Left ventricle myocardium superior (tissue), 1 donor: ENCODE measurements around the gene MMP25. TPM values are rescaled to one million over a fixed set of nuclear protein-coding genes. Genes with fewer than 3 reads are reported as not detected.
"Not testable (repeated sequence)": the region's sequence is repeated elsewhere in the genome, so short reads cannot be mapped to it uniquely, and the experiment has no call there.

Experiments
- ATAC-seq: fragments of 200-7000 bp; cut with Tn5 transposase; one replicate; pipeline ENCODE4 v1.9.1; 2020; ENCODE audit warnings: mild to moderate bottlenecking, moderate library complexity
- DNase-seq: peaks from one replicate; pipeline ENCODE4 v3.0.0-alpha.2; 2020
- intact Hi-C: fragments of 100-400 bp; cut with micrococcal nuclease; formaldehyde crosslinking; loops from one replicate; pipeline ENCODE4 v1.11.0; 2022
- total RNA-seq: library from RNA; stranded (reverse); fragmentation: NEBNext Ultra II Directional; extraction: Animal tissue kit (Norgen Biotek cat#: 25700); gene quantifications from one replicate; pipeline ENCODE4 v1.2.1, GENCODE V29; 2021
- donor health status: DM: no; HTN: yes; CAD: no; lungs with severe emphysema.

MMP25 gene
- total RNA-seq, 1 donor from 2014 or later, result 2.8 TPM

- ATAC-seq, result peak; percentile 35
- intact Hi-C loops, result no loop called here
- DNase-seq, result no peak
Measured at GRCh38 chr16:3065742-3066439, 19.5 kb downstream of the MMP25 start.

GRCh38 chr16:3066440-3066748 is 20.0 kb downstream of the MMP25 start:
- intact Hi-C loops, result no loop called here
- DNase-seq, result no peak
- ATAC-seq, result no peak

- ATAC-seq (no peak), DNase-seq (no peak)
- intact Hi-C loops, result no loop called here
Measured at GRCh38 chr16:3068487-3068886, 22.1 kb downstream of the MMP25 start.

GRCh38 chr16:3069146-3069545 is 22.8 kb downstream of the MMP25 start:
- intact Hi-C loops, DNase-seq, ATAC-seq: not testable (repeated sequence)

GRCh38 chr16:3070608-3071111 is 24.3 kb downstream of the MMP25 start:
- DNase-seq (no peak), ATAC-seq (no peak)
- intact Hi-C loops, result no loop called here

GRCh38 chr16:3071655-3072054 is 25.3 kb downstream of the MMP25 start:
- intact Hi-C loops, result no loop called here
- DNase-seq (no peak), ATAC-seq (no peak)

GRCh38 chr16:3072148-3072547 is 25.8 kb downstream of the MMP25 start:
- peak; percentile 21 for DNase-seq
- intact Hi-C loops, ATAC-seq: not testable (repeated sequence)

- DNase-seq, result peak; percentile 11
- peak; percentile 24 for ATAC-seq
- intact Hi-C loops, result not testable (repeated sequence)
Measured at GRCh38 chr16:3072576-3073263, 26.4 kb downstream of the MMP25 start.

GRCh38 chr16:3073448-3073847 is 27.1 kb downstream of the MMP25 start:
- intact Hi-C loops, result no loop called here
- no peak for ATAC-seq
- DNase-seq, result no peak

- DNase-seq, result peak; percentile 44
- peak; percentile 51 for ATAC-seq
- intact Hi-C loops, result no loop called here
Measured at GRCh38 chr16:3074860-3075522, 28.6 kb downstream of the MMP25 start.

- DNase-seq, result peak; percentile 75
- intact Hi-C loops, result no loop called here
- peak; percentile 82 for ATAC-seq
Measured at GRCh38 chr16:3075523-3075915, 29.2 kb downstream of the MMP25 start.

- intact Hi-C loops, DNase-seq, ATAC-seq: not testable (repeated sequence)
Measured at GRCh38 chr16:3075946-3076345, 29.6 kb downstream of the MMP25 start.

GRCh38 chr16:3076577-3076976 is 30.2 kb downstream of the MMP25 start:
- intact Hi-C loops, result no loop called here
- ATAC-seq, result no peak
- no peak for DNase-seq

GRCh38 chr16:3080024-3080423 is 33.7 kb downstream of the MMP25 start:
- ATAC-seq (no peak), DNase-seq (no peak)
- intact Hi-C loops, result no loop called here

- intact Hi-C loops, result not testable (repeated sequence)
Measured at GRCh38 chr16:3081957-3082356, 35.6 kb downstream of the MMP25 start.

GRCh38 chr16:3083408-3083807 is 37.0 kb downstream of the MMP25 start:
- intact Hi-C loops, DNase-seq, ATAC-seq: not testable (repeated sequence)

More at GRCh38 chr16:3081957-3082356, 35.6 kb downstream of the MMP25 start:
- DNase-seq, ATAC-seq: not testable (repeated sequence)

GRCh38 chr16:3084491-3084890 is 38.1 kb downstream of the MMP25 start:
- intact Hi-C loops, result no loop called here
- ATAC-seq (no peak), DNase-seq (no peak)

GRCh38 chr16:3084969-3085670 is 38.8 kb downstream of the MMP25 start:
- intact Hi-C loops, result no loop called here
- ATAC-seq (no peak), DNase-seq (no peak)

GRCh38 chr16:3085868-3086595 is 39.7 kb downstream of the MMP25 start:
- intact Hi-C loops, result no loop called here
- no peak for DNase-seq
- no peak for ATAC-seq
